A549 (cell line): ENCODE data around the gene MYO10. TPM values are rescaled to one million over a fixed set of nuclear protein-coding genes. Genes with fewer than 3 reads are reported as not detected.

ENCODE experiments used
- ATAC-seq, 2 experiments: fragments of 200-7000 bp in 1 of 2; fragments of >200 bp in 1 of 2; cut with Nextera tagmentation in 1 of 2; cut with Tn5 transposase in 1 of 2; 3 replicates each; pipeline versions ENCODE4 v1.8.0 to v1.9.1; 2018 to 2020; ENCODE audit warnings: mild to moderate bottlenecking in 1 of 2, moderate library complexity in 1 of 2
- CTCF ChIA-PET: fragments of 300-600 bp; sonication (Branson Sonifier 250); formaldehyde crosslinking; extraction: SDS; loops from one replicate; lab custom pipeline; 2021; ENCODE audit warnings: antibody characterized with exemption, inconsistent platforms; lab: Yijun Ruan, JAX
- POLR2A ChIA-PET: fragments of 350-600 bp; formaldehyde crosslinking; extraction: SDS; loops from one replicate; lab custom pipeline; 2021; ENCODE audit warnings: antibody characterized with exemption, inconsistent platforms; lab: Yijun Ruan, JAX
- DNase-seq, 2 experiments: peaks; one replicate each; pipeline versions ENCODE4 v3.0.0 to v3.0.0-alpha.2; 2011 to 2016; ENCODE audit warnings: low read depth in 1 of 2, low spot score in 1 of 2
- FAIRE-seq: peaks from 2 replicates; lab custom pipeline; 2011; peaks lifted over from hg19 to GRCh38; lab: Jason Lieb, UNC
- H3K27ac ChIP-seq, 2 experiments: fragments of >200 bp; sonication (Bioruptor Twin); formaldehyde crosslinking; 3 replicates each; pipeline ENCODE4 v1.5.1; 2016 to 2017
- H3K4me1 ChIP-seq: fragments of >200 bp; sonication (Bioruptor Twin); formaldehyde crosslinking; 3 replicates; pipeline ENCODE4 v1.6.1; 2016
- H3K4me2 ChIP-seq: fragments of >200 bp; sonication (Bioruptor Twin); formaldehyde crosslinking; 3 replicates; pipeline ENCODE4 v1.6.1; 2016
- H3K4me3 ChIP-seq: fragments of >200 bp; sonication (Bioruptor Twin); formaldehyde crosslinking; 3 replicates; pipeline ENCODE4 v1.5.1; 2016
- H3K9me3 ChIP-seq: fragments of >200 bp; sonication (Bioruptor Twin); formaldehyde crosslinking; 3 replicates; pipeline ENCODE4 v1.6.1; 2016
- BHLHE40 ChIP-seq: IDR thresholded peaks from 2 replicates; pipeline ENCODE4 v1.6.1; 2012; ENCODE audit warnings: low read depth, low read length, inconsistent platforms
- CBX8 ChIP-seq: fragments of 200-600 bp; sonication (generic); IDR thresholded peaks from 2 replicates; pipeline ENCODE4 v1.6.1; 2016
- E2F6 ChIP-seq: IDR thresholded peaks from 2 replicates; pipeline ENCODE4 v1.6.1; 2012; ENCODE audit warnings: low read depth, borderline replicate concordance
- EP300 ChIP-seq, 2 experiments: fragments of >200 bp; sonication (Bioruptor Twin); formaldehyde crosslinking; IDR thresholded peaks; 2 replicates in 1 of 2; 3 replicates in 1 of 2; pipeline ENCODE4 v1.6.1; 2016 to 2017
- FOSB ChIP-seq: fragments of 250-450 bp; sonication (Bioruptor Pico); IDR thresholded peaks from 2 replicates; pipeline ENCODE4 v1.5.0; 2020; ENCODE audit warnings: mild to moderate bottlenecking, moderate library complexity
- FOXS1 ChIP-seq: fragments of 250-450 bp; sonication (Bioruptor Pico); IDR thresholded peaks from 2 replicates; pipeline ENCODE4 v1.5.0; 2020; ENCODE audit warnings: mild to moderate bottlenecking, moderate library complexity
- GATA3 ChIP-seq: IDR thresholded peaks from 2 replicates; pipeline ENCODE4 v1.6.1; 2012; ENCODE audit warnings: borderline replicate concordance
- HEYL ChIP-seq: fragments of 250-450 bp; sonication (Bioruptor Pico); IDR thresholded peaks from 2 replicates; pipeline ENCODE4 v1.8.0; 2021; ENCODE audit warnings: mild to moderate bottlenecking, moderate library complexity
- JUNB ChIP-seq: fragments of >200 bp; sonication (Bioruptor Twin); formaldehyde crosslinking; IDR thresholded peaks from 2 replicates; pipeline ENCODE4 v1.6.1; 2016
- KDM1A ChIP-seq: fragments of 200-600 bp; sonication (generic); IDR thresholded peaks from 2 replicates; pipeline ENCODE4 v1.6.1; 2016; ENCODE audit warnings: low read depth, mild to moderate bottlenecking
- MAFK ChIP-seq: fragments of 450-650 bp; IDR thresholded peaks from 2 replicates; pipeline ENCODE4 v1.6.1; 2014; ENCODE audit not compliant: partially characterized antibody
- MYC ChIP-seq: IDR thresholded peaks from 2 replicates; pipeline ENCODE4 v1.6.1; 2012; ENCODE audit warnings: mild to moderate bottlenecking, inconsistent platforms, low read length, improper control_type of control experiment, borderline replicate concordance
- PBX3 ChIP-seq: IDR thresholded peaks from 2 replicates; pipeline ENCODE4 v1.6.1; 2012
- POLR2A ChIP-seq: IDR thresholded peaks from 2 replicates; pipeline ENCODE4 v1.6.1; 2012; ENCODE audit warnings: mild to moderate bottlenecking, low read length
- RARB ChIP-seq: fragments of 250-450 bp; sonication (Bioruptor Pico); IDR thresholded peaks from 2 replicates; pipeline ENCODE4 v1.8.0; 2021; ENCODE audit warnings: mild to moderate bottlenecking, moderate library complexity
- RCOR1 ChIP-seq: fragments of 150-350 bp; IDR thresholded peaks from 2 replicates; pipeline ENCODE4 v1.6.1; 2014; ENCODE audit warnings: antibody characterized with exemption, low read length, low read depth
- USF2 ChIP-seq: fragments of 450-650 bp; IDR thresholded peaks from 2 replicates; pipeline ENCODE4 v1.6.1; 2014; ENCODE audit warnings: antibody characterized with exemption
- ZC3H11A ChIP-seq: fragments of 450-650 bp; IDR thresholded peaks from 2 replicates; pipeline ENCODE4 v1.6.1; 2014; ENCODE audit warnings: antibody characterized with exemption, mild to moderate bottlenecking
- WGBS: methylation state at CpG from one replicate; pipeline ENCODE4 v1.1.6; 2017; ENCODE audit errors: missing lambda C conversion rate; 5-methylcytosine and 5-hydroxymethylcytosine counted together
- polyA plus RNA-seq, 4 experiments: library from polyadenylated mRNA; depleted of rRNA in 3 of 4; stranded (reverse); fragments of >200 nt; fragmentation: RNase III in 1 of 4; extraction: RNeasy Plus Mini Kit Qiagen cat#74134 plus additional on column Dnase treatment in 1 of 4; gene quantifications; 2 replicates in 3 of 4; 3 replicates in 1 of 4; pipeline ENCODE4 v1.2.3, GENCODE V29; 2011 to 2017

Gene MYO10
- polyA plus RNA-seq, 2 of the 4 experiments (the other 2 are of a cell fraction): 68.0 to 68.5 TPM

GRCh38 chr5:16810208-16810854, 125.8 kb downstream of the MYO10 start:
- WGBS: 89% methylated on average over 9 of the region's 9 CpGs
- CTCF ChIA-PET: interaction anchor here (0.5 to 2.3 kb wide), 6 partner anchors 19 to 380 kb away, joined by 3 to 10 read pairs (median 5); no protein-coding TSS in a partner anchor
- peak overlapping the region; percentile 37 for H3K4me2 ChIP-seq
- TF ChIP-seq FOSB (CRISPR knock-in tag) (no peak), POLR2A (no peak), GATA3 (no peak), PBX3 (no peak), USF2 (no peak), HEYL (CRISPR knock-in tag) (no peak), JUNB (no peak), BHLHE40 (no peak)
- TF ChIP-seq, all 56 proteins: peak for 0
- FAIRE-seq (no peak), DNase-seq (no peak), ATAC-seq (peak in 1 of 2 experiments; percentile 8; a peak in 2 of 6 replicates)
- peak overlapping the region in 1 of 2 experiments; percentile 38; a peak in 2 of 6 replicates for H3K27ac ChIP-seq
- no peaks in the 10 kb centered on the region for H3K9me3 ChIP-seq
- peaks cover 57% of the 10 kb centered on the region for H3K4me1 ChIP-seq
- H3K4me3 ChIP-seq: no peak overlapping the region
- POLR2A ChIA-PET: no interaction called here

- ATAC-seq (peak in 1 of 2 experiments; percentile 22; a peak in 3 of 6 replicates), FAIRE-seq (no peak), DNase-seq (no peak)
- no peak overlapping the region for H3K4me3 ChIP-seq
- peaks cover 52% of the 10 kb centered on the region for H3K4me1 ChIP-seq
- H3K27ac ChIP-seq: peak overlapping the region in 1 of 2 experiments; percentile 38; a peak in 2 of 6 replicates
- no peak for TF ChIP-seq RCOR1
- no peak for TF ChIP-seq EP300 (IDR thresholded peaks at IDR 0.05)
- TF ChIP-seq FOSB (CRISPR knock-in tag): no peak
- ChIA-PET CTCF (interaction anchor here (0.5 to 2.3 kb wide), 6 partner anchors 18 to 381 kb away, joined by 3 to 10 read pairs (median 5); no protein-coding TSS in a partner anchor), POLR2A (no interaction called here)
- WGBS: 77% methylated on average over 12 of the region's 12 CpGs
- H3K4me2 ChIP-seq: peak overlapping the region; percentile 37
- H3K9me3 ChIP-seq: no peaks in the 10 kb centered on the region
Measured at GRCh38 chr5:16809395-16810207, 126.5 kb downstream of the MYO10 start.

- H3K4me2 ChIP-seq: no peak overlapping the region; the same call in 2 of the 3 replicates
- DNase-seq: no peak
- H3K4me3 ChIP-seq: no peak overlapping the region
- H3K9me3 ChIP-seq: no peaks in the 10 kb centered on the region
- FAIRE-seq: no peak
- H3K27ac ChIP-seq: no peak overlapping the region; a peak in 1 of 6 replicates
- CTCF ChIA-PET: interaction anchor here (1.0 kb wide), 1 partner anchor 381 kb away, joined by 3 read pairs; no protein-coding TSS in a partner anchor
- POLR2A ChIA-PET: no interaction called here
- peaks cover 52% of the 10 kb centered on the region for H3K4me1 ChIP-seq
- no peak for ATAC-seq
- TF ChIP-seq MYC (no peak), RARB (no peak), CBX8 (no peak), KDM1A (no peak), E2F6 (no peak), FOXS1 (CRISPR knock-in tag) (no peak), RCOR1 (no peak), ZC3H11A (no peak), MAFK (no peak)
- 98% methylated on average over 11 of the region's 11 CpGs for WGBS
Measured at GRCh38 chr5:16809010-16809394, 127.1 kb downstream of the MYO10 start.
